Fibroblast of villous mesenchyme (primary cell): ENCODE measurements around the gene PCDHGA10. TPM values are rescaled to one million over a fixed set of nuclear protein-coding genes. Genes with fewer than 3 reads are reported as not detected.

Experiments
- DNase-seq: peaks from one replicate; pipeline ENCODE4 v3.0.0-alpha.2; 2010; ENCODE audit warnings: low read depth
- H3K4me3 ChIP-seq: 2 replicates; pipeline ENCODE4 v1.5.1; 2011; ENCODE audit warnings: low read depth, mild to moderate bottlenecking, low read length
- total RNA-seq: library from RNA; depleted of rRNA; stranded (reverse); fragments of >200 nt; gene quantifications from 2 replicates; pipeline ENCODE4 v1.2.3, GENCODE V29; 2012
- TF ChIP-seq, protein P1 (sequence below): IDR thresholded peaks from 2 replicates; pipeline ENCODE4 v1.5.1; 2012; ENCODE audit warnings: low read depth, mild to moderate bottlenecking, low read length; ENCODE audit not compliant: insufficient read depth

PCDHGA10 gene
- total RNA-seq, 1 donor = 11.7 TPM

DNA sequence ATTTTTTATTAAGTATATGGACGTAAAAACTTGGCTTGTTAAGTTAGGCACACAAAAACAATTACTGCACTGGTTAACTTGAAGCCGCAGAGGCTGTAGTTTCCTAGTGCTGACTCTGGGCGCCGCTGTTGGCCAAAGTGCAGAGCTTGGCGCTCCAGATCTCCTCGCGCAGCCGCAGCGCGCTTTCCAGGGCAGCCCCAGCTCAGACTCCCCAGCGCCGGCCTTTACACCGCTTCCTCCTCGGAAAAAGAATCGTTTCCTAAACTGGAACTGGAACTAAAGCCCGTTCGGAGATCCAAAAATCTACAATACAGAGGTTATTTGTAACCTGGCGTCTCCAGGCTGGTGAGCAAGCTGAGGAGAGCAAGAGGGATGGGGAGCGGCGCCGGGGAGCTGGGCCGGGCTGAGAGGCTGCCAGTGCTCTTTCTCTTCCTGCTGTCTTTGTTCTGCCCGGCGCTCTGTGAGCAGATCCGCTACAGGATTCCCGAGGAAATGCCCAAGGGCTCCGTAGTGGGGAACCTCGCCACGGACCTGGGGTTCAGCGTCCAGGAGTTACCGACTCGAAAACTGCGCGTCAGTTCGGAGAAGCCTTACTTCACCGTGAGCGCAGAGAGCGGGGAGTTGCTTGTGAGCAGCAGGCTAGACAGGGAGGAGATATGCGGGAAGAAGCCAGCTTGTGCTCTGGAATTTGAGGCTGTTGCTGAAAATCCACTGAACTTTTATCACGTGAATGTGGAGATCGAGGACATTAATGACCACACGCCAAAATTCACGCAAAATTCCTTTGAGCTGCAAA lies 14.8 kb upstream of the PCDHGA10 start, which contains the start of gene PCDHGB5:
Gene PCDHGB5 (plus strand): TSS at position 192 of the 796 bp plus-strand sequence. CDS start 181 bp downstream, at position 373.
- TF ChIP-seq, protein P1, sequence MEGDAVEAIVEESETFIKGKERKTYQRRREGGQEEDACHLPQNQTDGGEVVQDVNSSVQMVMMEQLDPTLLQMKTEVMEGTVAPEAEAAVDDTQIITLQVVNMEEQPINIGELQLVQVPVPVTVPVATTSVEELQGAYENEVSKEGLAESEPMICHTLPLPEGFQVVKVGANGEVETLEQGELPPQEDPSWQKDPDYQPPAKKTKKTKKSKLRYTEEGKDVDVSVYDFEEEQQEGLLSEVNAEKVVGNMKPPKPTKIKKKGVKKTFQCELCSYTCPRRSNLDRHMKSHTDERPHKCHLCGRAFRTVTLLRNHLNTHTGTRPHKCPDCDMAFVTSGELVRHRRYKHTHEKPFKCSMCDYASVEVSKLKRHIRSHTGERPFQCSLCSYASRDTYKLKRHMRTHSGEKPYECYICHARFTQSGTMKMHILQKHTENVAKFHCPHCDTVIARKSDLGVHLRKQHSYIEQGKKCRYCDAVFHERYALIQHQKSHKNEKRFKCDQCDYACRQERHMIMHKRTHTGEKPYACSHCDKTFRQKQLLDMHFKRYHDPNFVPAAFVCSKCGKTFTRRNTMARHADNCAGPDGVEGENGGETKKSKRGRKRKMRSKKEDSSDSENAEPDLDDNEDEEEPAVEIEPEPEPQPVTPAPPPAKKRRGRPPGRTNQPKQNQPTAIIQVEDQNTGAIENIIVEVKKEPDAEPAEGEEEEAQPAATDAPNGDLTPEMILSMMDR = peak; percentile 68
- DNase-seq = peak; percentile 57
- peak within 1 kb of the TSS; percentile 54 for H3K4me3 ChIP-seq

DNA sequence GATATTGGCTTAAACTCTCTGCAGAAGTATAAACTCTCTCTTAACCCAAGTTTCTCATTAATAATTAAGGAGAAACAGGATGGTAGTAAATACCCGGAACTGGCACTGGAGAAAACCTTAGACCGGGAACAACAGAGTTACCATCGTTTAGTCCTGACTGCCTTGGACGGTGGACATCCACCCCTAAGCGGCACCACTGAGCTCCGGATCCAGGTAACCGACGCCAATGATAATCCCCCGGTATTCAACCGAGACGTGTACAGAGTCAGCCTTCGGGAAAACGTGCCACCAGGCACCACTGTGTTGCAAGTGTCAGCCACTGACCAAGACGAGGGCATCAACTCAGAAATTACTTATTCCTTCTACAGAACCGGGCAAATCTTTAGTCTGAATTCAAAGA lies 14.2 kb upstream of the PCDHGA10 start:
- no peak for DNase-seq
- peak overlapping the region; percentile 3 for H3K4me3 ChIP-seq
- TF ChIP-seq, protein P1 = no peak

DNA sequence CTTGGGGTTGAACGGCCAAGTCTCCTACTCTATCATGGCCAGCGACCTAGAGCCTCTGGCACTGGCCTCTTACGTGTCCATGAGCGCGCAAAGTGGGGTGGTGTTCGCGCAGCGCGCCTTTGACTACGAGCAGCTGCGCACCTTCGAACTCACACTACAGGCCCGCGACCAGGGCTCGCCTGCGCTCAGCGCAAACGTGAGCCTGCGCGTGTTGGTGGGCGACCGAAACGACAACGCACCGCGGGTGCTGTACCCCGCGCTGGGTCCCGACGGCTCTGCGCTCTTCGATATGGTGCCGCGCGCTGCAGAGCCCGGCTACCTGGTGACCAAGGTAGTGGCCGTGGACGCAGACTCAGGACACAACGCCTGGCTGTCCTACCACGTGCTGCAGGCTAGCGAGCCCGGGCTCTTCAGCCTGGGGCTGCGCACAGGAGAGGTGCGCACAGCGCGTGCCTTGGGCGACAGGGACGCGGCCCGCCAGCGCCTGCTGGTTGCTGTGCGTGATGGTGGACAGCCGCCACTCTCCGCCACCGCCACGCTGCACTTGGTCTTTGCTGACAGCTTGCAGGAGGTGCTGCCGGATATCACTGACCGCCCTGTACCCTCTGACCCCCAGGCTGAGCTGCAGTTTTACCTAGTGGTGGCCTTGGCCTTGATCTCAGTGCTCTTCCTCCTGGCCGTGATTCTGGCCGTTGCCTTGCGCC lies 13.1 kb upstream of the PCDHGA10 start:
- DNase-seq = no peak
- H3K4me3 ChIP-seq = no peak overlapping the region

DNA sequence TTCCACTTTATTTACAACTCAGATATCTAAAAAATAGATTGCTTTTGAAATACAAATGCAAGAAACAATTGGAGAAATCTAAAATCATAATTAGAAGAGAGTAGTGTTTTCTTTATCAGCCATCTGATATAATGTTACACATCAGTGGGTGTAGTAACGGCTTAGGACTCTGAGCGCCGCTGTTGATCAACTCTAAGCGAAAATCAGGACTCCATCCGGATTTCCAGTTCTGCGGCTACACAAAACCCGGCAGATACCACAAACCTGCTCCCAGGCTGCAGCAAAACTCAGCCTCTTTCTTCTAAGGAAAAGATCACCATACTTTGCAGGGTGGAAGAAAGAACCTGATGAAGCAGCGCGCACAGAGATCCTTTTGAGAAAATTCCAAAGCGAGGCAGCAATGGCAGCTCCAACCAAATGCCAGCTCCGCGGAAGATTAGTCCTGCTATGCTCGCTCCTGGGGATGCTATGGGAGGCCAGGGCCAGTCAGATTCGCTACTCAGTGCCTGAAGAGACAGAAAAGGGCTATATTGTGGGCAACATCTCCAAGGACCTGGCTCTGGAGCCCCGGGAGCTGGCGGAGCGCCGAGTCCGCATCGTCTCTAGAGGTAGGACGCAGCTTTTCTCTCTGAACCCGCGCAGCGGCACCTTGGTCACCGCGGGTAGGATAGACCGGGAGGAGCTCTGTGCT lies 10.1 kb upstream of the PCDHGA10 start, which contains the start of gene PCDHGA9:
Gene PCDHGA9 (plus strand): TSS at position 226 of the 691 bp plus-strand sequence. CDS start 175 bp downstream, at position 401.
- peak within 1 kb of the TSS; percentile 43 for H3K4me3 ChIP-seq
- DNase-seq = peak; percentile 37
- TF ChIP-seq, protein P1 = peak; percentile 42

More for the DNA sequence above, 13.1 kb upstream of the PCDHGA10 start:
- TF ChIP-seq, protein P1 = no peak

DNA sequence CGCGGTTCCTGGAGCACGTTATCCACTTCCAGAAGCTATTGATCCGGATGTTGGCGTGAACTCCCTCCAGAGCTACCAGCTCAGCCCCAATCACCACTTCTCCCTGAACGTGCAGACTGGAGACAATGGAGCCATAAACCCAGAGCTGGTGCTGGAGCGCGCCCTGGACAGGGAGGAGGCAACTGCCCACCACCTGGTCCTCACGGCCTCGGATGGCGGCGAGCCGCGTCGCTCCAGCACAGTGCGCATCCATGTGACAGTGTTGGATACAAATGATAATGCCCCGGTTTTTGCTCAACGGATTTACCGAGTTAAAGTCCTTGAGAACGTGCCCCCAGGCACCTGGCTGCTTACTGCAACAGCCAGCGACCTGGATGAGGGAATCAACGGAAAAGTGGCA lies 9.4 kb upstream of the PCDHGA10 start:
- H3K4me3 ChIP-seq = no peak overlapping the region
- no peak for DNase-seq
- TF ChIP-seq, protein P1 = no peak

DNA sequence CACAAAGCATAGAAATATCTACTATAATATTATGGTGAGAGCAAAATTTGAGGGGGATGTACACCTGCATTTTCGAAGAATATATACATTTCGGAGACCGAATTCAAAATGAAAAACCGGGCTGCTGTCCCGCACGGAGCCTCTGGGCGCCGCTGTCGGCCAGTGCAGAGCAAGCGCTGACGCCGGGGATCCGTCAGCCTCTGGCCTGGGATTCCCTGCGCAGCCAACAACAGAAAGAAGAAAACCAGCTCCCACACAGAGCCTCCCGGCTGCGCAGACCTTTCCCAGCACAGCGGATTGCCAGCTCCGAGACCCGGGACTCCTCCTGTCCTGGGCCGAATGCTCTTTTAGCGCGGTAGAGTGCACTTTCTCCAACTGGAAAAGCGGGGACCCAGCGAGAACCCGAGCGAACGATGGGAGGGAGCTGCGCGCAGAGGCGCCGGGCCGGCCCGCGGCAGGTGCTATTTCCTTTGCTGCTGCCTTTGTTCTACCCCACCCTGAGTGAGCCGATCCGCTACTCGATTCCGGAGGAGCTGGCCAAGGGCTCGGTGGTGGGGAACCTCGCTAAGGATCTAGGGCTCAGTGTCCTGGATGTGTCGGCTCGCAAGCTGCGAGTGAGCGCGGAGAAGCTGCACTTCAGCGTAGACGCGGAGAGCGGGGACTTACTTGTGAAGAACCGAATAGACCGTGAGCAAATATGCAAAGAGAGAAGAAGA lies 4.8 kb upstream of the PCDHGA10 start, which contains the start of gene PCDHGB6:
Gene PCDHGB6 (plus strand): TSS at position 232 of the 716 bp plus-strand sequence. CDS start 182 bp downstream, at position 414.
- H3K4me3 ChIP-seq = peak within 1 kb of the TSS; percentile 46
- DNase-seq = peak; percentile 55

More for the DNA sequence above, 4.8 kb upstream of the PCDHGA10 start, which contains the start of gene PCDHGB6:
- TF ChIP-seq, protein P1 = peak; percentile 71
